ENCODE measurements around the gene NETO1.

GRCh38 chr18:72822202-72822601 lies 45.6 kb downstream of the NETO1 start:
- TF ChIP-seq CTCF (conservative IDR thresholded peaks at IDR 0.05; ENCODE audit: low read depth, low read length) (no peak), RAD21 (IDR thresholded peaks at IDR 0.05; ENCODE audit: low read length) (no peak), RCOR1 (IDR thresholded peaks at IDR 0.05; ENCODE audit: insufficient replicate concordance, low read length) (no peak), FOS (IDR thresholded peaks at IDR 0.05; ENCODE audit: low read depth, low read length) (no peak), USF2 (IDR thresholded peaks at IDR 0.05; ENCODE audit: low read depth, low read length) (no peak)
